DOHH2 (cell line): ENCODE measurements around the gene SAMHD1.

Experiments
- CTCF ChIP-seq: fragments of 200-600 bp; sonication (generic); IDR thresholded peaks from one replicate; pipeline ENCODE4 v1.5.1; 2014; ENCODE audit warnings: antibody characterized with exemption, mild to moderate bottlenecking, low read depth, low read length; ENCODE audit not compliant: poor library complexity, severe bottlenecking
- EZH2phosphoT487 ChIP-seq: fragments of 200-600 bp; sonication (generic); IDR thresholded peaks from 2 replicates; pipeline ENCODE4 v1.6.1; 2017; ENCODE audit warnings: borderline replicate concordance, mild to moderate bottlenecking, antibody characterized with exemption, low read length, moderate library complexity, mixed read lengths

- TF ChIP-seq CTCF = no peak
- no peak for TF ChIP-seq EZH2phosphoT487
Observed at GRCh38 chr20:36861625-36861874, 90.0 kb downstream of the SAMHD1 start.
